ENCODE data around the gene C17orf100.

The C17orf100 gene

DNA sequence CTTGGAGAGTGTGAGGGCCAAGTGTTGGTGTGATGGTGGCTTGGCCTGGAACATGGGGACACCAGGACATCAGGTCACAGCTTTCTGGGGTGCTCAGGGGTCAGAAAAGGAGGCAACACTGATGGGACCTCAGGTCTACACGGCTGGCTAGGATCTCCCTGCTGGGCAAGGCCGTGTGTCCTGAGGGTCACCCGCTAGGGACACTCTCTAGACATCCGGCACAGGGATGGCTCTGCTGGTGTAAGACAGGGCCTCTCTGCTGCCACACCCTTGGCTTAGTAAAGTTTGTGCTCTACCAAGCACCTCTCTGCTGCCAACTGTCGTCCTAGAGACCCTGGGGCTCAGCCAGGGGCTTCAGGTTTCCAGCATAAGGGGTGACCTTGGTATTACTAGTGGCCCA, 45.3 kb downstream of the C17orf100 start:
- DNase-seq: no peak

DNA sequence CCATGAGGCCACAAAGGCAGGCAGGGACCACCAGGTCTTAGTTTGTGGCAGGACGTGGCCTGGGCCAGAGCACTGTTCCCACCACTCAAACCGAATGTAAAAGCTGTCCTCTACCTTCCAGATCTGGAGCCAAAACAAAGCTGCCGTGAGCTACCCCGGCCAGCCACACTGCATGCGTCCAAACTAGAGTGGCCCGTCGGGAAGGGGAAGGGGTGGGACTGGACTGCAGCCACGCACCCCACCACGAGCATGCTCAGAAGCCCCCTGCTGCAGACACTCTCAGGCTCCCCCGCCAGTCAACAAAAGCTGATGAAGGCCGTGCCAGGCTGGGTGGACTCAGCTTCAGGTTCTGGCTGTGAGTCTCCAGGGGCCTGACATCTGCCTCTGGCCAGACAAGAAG, 46.4 kb downstream of the C17orf100 start:
- no peak for DNase-seq

DNA sequence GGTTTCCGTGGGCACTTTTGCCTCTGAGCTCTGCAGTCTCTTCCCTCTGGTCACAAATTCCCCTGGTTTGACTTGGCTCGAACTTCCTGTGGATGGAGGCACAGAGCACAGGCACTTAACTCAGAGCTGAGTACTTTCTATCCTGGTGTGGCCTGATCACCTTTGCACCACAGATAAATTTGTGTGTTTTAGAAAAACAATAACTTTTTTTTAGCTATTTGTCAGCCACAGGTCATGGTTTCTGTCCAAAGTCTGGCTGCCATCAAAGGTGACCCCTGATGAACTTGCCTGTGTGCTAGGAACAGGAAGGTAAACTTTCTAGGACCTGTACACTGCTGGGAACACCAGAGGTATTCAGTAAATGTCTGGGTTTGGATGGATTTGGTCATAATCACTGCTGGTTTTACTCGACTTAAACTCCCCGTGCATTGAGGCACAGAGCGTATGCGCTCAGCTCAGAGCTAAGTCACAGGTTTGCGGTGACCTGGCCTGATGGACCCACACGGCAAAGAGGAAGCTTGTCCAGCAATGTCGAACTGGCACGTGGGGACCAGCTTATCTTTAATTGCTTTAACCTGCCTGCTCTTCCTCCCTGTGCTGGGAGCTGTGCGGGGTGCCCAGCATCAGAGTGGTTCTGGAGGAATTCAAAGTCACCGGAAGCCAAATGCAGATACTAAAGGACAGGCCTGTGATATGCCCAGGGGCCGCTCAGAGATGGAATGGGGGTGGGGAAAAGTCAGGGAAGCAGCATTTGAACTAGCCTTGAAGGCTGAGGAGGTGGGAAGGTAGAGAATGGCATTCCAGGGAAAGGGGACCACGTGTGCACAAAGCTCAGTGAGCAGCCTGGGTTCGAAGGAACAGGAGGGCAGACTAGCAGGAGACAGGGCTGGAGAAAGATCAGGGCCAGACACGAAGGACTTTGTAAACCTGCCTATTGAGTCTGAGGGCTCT, 48.7 kb downstream of the C17orf100 start:
- no peak for DNase-seq

DNA sequence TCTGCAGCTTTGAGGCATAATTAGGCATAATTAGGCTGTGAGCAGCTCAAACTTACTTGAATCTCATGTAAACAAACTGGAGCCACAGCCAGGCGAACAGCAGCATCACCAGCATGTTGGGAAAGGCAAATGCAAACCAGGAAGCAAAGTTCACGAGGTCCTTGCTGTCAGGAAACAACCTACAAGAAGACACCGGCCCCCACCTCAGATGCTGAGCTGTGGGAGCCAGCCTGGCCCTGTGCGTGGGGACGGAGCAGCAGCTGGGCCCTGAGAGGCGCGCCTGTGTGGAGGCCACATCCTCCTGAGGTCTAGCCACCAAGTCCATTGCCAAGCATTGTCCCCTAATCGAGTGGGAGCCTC, 49.4 kb downstream of the C17orf100 start:
- no peak for DNase-seq

DNA sequence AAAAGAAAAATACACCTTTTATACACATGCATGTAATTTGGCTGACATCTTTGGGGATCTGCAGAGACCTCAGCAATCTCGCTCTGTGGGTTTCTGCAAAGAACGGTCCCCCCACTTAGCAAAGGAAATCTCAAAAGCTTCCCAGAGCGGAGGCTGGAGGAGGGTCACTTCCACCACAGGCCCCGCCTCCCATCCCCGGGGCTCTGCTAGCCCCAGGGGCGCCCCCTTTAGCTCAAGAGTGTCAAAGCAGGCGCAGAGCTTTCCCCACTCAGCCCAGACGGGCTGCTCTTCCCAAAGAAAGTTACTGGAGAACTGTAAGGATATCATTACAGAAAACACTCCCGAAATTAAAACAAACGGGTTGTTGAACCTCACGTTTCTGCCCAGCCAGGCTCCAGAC, 50.2 kb downstream of the C17orf100 start:
- DNase-seq: no peak

DNA sequence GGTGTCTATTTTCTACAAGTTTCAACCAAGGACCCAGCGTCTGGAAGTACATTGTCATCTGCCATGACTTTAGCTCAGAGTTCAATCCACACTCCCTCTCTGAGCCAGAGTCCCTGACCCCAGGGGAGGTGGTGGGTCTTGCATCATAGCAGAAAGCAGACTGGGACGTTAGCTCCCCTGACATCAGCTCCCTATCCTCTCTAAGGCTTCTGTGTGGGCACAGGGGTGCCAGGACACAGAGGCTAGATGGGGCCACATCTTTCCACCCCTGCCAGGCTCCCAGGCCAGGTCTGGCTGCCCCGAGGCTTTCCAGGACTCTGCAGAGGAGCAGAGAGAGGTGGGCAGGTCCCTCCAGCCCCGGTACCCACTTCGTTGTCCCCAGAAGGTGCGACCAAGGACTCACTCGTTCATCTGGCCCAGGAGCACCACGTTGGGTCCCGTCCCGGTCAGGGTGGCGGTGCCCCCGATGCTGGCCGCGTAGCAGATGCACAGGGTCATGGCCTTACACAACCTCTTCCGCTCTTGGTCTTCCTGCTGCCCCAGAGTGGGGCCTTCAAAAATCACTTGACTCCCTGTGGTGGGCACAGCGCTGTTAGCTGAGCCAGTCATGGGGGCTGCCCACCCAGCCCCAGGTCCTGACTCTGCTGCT, 51.1 kb downstream of the C17orf100 start:
- DNase-seq: no peak
